Stromal cell of bone marrow (primary cell): ENCODE measurements around the gene HIVEP3.

Experiments
- DNase-seq: peaks from one replicate; pipeline ENCODE4 v3.0.0-alpha.2; 2012; ENCODE audit warnings: low read depth

Gene HIVEP3

DNA sequence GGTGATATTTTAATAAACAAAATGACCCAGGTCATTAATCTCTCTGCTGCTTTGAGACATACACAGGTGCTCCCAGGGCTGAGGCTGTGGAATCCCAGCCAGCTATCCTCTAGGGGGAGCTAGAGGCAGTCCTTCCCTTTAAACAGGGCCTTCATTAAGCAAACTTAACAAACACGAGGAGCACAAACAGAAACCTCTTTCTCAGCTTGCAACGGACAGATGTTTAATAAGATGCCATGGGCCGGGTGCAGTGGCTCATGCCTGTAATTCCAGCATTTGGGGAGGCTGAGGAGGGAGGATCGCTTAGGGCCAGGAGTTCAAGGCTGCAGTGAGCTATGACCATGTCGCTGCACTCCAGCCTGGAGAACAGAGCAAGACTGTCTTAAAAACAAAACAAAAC lies 106.7 kb downstream of the HIVEP3 start:
- no peak for DNase-seq

DNA sequence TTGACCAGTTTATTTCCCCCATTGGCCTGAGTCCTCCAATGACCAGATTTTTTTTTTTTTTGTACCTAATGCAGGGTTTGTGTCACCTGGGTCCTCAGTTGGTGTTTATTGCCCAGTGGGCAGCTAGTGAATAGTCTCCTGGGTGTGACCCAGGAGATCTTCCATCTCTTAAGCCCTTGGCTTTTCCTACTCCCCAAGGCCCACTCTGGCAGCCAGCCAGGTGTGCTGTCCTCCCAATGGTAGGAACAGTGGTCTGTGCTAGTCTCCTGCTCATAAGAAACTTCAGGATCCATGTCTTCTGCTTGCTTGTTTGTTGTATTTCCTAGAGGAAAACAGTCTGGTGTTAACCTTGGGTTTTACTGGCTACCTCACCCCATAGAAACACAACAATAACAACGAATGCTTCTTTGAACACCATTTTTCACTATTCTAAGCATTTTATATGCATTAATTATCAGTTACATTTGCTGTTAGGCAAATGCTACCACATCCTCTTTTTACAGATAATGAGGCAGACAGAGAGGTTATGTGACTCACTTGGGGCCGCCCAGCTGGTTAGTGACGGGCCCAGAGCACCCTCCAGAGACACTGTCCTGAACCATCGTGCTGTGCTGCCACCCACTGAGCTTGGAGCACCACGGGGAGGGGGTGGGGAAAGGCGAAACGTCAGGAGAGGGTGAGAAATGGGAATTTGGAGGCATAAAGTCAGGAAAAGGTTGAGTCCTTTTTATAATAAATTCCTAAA lies 107.5 kb downstream of the HIVEP3 start:
- no peak for DNase-seq

DNA sequence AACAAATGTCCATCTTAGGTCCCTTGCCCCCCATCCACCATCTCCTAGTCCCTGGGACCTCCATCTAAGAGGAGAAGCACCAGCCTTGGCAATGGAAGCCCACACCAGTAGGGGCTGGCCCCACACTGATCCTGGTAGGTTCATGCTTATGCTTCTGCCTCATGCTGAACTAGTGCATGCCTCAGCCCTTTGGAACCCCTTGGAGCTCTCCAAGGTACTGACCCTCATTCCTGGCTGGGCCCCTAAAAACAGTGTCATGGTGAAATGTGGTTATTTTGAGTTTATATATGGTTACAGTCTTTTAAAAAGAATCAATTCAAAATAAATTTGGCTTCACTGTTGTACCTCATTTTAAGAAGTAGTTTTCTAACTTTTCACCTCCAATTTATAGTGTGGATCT lies 108.3 kb downstream of the HIVEP3 start:
- DNase-seq: no peak

DNA sequence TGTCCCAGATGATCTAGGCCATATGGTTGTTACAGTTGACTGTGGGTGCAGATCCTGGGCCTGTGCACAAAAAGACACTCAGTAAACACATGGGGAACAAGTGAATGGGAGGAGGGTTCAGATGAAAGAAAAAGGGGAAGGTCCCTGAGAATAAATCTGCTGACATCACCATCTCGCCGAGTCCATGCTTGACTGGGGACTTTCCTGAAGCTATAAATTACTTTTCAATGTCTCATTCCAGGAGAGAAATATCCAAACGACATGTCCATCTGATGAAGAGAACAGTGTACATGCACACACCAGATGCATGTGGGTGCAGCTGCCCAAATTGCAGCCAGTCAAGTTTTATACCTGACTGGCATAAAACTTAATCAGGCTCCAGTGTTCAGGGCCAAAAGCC lies 109.0 kb downstream of the HIVEP3 start:
- DNase-seq: no peak

DNA sequence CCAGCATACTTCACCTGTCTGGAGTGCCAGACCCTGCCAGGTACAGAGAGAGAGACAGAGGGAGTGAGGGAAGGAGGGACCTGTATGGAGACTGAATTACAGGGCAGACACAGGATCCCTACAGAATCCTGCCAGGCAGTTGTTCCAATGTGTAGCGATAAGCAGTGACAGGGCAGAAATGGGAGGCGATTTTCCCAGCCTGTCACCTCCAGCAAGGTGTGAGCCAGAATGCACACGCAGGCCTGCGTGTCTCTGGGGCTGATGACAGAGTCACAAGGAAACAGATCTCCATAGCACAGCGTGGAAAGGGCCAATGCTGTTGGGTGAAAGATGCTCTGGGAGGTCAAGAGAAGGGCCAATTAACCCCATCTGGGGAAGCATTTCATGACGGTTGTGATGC lies 111.3 kb downstream of the HIVEP3 start:
- no peak for DNase-seq

DNA sequence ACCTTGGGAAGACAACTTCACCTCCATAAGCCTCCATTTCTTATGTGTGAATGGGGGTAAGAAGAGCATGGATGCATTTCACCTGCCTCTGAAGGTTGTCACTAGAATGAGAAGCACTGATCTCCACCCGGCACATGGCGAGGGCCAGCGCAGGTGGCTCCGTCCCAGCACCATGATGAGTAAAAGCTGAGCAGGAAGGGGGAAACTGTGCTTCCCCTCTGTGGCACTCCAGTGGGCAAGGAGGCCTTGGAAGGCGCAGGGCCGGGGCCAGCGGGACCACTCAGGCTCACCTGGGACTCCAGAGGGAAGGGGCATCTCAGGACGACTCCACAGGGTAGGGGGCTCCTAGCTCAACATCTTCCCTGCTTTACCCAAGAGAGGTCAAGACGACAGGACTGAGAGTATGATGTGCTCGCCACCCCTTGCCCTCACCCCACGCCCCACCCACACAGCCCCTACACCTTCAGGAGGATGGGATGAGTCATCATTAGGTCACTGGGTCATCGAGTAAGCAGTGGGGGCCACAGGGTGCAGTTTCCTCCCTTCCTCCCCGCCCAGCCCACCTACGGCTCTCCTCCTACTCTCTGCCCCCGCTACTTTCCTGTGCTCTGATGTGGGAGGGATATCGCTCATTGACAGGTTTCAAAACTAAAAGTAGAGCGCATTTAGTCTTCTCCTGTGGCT lies 112.1 kb downstream of the HIVEP3 start:
- no peak for DNase-seq

DNA sequence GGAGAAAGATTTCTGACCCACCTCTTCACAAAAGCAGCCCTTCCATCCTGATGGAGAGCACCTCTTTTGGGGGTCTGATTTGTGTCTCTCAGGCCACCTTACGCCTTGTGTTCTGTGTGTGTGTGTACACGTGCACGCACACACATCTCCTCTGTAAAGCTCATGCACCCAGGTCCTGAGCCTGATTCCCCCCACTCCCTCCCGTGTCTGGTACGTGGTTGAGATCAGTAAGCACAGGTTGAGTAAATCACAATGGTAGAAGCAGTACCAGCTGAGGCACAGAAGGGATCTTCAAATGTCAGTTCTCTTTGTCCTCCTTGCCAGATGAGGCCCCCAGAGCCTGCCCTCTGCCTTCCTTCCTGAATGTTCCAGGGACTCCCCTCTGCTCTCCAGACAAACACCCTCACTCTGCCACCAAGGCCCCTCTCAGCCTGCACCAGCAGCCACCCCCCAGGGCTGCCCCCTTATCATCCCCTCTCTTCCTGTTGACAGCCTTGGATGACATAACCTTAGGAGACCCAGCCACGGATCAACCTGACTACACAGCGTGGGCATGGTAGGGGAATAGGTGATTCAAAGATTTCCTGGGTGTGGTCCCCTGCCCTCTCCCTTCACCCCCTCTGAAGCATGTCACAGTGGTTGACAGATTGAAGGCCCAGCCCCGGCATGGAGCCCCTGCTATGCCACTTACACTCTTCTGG lies 112.8 kb downstream of the HIVEP3 start:
- no peak for DNase-seq

DNA sequence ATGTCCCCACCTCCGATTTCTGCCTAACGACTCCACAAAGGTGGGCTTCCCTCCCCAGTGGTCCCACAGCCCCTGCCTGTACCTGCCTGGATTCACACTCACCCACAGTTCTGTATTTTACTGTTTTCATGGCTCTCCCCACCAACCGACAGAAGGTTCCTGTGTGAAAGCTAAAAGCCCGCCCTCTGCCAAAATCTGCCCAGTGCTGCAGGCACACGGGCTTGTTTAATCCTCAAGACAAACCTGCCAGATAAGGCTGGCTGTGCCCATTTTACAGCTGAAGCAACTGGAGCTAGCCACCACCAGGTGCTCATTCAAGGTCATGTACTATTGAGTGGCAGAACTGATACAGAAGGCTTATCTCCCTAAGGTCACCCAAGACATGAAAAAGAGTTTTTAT lies 114.5 kb downstream of the HIVEP3 start:
- DNase-seq: no peak

DNA sequence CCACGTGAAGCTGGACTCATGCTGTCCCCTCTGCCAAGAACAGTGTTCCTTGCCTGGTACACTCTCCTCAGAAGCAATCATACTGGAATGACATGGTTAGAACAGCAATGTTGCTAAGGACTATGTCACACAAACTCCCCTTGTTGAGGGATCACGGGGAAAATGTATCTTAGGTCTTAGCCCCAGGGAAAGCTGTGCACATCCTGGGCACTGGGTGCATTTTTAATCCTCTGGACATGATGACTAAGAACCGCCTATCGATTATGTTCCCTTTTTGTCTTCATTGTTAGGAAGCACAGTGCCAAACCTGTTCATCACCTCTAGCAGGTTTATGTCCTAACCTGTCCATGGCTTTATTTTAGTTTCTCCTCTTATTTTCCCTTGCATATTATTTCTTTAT lies 115.1 kb downstream of the HIVEP3 start:
- no peak for DNase-seq

DNA sequence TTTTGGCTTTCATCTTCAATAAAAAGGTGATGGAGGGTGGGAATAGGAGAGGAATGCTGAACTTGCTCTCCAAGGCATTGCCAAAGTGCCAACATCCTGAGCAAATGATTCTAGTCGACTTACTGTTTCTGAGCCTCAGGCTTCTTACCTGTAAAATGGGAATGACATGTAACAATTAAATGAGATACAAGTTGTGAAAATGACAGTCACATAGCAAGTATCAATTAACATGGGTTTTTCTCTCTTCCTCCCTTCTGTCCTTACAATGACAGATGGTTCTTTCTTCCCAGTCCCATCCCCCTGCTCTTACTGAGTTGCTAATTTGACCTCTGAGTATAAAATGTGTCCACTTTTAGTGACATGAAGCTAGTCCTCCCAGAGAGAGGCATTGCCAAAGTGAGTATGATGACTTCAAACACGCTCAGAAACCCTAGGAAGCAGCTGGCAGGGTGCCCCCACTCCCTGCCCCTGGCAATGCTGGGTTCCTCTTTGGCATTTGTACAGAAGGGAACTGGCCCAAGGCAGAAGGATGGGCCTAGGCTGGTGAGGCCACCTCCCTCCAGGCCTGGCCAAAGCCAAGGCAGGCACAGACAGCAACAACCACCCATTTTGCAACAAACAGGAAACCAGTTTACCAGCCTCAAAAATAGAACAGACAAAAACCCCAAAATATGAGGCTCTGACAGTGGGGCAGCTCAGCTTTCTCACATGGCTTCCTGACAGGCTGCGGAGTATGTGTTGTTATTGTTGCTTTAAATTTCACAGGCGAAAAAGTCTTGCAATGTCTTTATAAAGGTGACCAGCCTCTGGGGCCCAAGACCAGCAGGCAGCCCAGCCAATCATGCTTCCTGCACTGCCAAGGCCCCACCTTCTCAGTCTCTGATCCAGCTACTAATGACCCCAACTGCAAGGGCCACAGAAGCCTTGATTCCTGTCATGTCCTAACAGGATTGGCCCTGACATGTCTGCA lies 115.9 kb downstream of the HIVEP3 start:
- DNase-seq: no peak

DNA sequence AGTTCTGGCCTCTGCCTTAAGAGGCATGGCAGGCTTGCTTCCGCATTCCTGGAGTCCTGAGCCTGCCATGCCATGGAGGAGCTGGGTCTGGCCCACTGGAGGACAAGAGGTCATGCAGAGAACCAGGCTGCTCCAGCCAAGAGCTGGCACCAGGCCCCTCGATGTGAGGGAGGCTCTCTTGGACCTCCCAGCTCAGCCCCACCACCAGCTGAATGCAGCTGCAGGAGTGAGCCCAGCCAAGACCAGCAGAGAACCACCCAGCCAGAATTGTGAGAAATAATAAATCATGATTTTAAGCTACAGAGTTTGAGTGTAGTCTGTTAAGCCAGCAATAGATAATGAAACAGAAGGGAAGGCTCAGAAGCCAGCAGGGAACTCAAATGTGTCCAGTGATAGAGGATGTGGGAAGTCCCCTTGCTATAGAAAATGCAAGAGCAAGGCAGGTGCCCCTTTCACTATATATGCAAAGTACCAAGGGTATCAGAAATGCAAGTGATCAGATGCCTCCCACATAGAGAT lies 118.4 kb downstream of the HIVEP3 start:
- no peak for DNase-seq

DNA sequence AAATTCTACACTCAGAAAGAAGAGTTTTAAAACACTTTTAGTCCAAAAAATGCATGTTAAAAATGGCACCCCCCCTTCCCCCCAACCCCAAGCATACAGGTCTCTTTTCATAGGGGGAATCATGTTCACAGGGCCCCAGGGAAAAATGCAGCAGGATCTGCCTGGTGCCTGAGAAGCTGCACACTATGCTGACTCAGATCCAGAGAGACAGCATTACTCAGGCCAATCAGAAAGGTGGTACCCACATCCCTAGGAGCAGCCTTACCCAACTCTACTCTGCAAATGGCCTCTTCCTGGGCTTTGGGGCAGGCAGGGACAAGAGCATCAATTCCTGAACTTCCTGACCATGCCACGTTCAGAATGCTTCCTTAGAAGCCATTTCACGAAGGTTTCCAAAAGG lies 119.0 kb downstream of the HIVEP3 start:
- no peak for DNase-seq

DNA sequence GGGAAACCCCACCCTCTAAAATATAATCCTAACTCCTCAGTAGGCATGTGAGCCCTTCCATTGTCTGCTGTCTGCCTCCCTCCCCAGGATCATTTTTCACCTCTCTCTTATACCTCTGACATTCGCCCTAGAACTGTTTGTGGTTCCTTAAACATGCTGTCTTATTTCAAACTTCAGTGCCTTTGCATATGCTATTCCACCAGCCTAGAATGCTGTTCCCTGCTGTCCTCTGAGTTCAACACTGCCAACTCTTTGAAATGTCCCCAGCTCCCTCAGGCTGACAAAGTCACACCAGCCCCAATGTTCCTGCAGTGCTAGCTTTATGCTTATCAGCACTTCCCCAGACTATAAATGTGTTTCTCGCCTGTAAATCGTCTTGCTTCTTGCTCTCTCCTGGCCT lies 119.5 kb downstream of the HIVEP3 start:
- DNase-seq: no peak

DNA sequence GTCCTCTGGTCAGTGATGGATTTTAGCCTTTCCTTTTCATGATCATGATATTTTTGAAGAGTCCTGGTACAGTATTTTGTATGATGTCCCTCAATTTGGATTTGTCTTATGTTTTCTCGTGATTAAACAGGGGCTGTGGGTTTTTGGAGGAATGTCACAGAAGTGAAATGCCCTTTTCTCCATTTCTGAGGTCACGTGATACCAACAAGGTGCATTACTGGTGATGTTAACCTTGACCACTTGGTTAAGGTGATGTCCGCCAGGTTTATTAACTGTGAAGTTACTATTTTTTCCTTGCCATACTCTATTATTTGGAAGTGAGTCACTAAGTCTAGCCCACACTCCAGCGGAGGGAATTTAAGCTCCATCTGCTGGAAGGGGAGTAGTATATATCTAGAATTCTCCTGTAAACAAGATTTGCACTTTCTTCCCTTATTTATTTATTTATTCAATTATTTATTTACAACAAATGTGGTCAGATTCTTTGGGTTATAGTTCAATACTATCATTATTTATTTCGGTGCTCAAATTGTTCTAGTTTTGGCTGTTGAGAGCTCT lies 123.4 kb downstream of the HIVEP3 start:
- DNase-seq: peak; percentile 48

DNA sequence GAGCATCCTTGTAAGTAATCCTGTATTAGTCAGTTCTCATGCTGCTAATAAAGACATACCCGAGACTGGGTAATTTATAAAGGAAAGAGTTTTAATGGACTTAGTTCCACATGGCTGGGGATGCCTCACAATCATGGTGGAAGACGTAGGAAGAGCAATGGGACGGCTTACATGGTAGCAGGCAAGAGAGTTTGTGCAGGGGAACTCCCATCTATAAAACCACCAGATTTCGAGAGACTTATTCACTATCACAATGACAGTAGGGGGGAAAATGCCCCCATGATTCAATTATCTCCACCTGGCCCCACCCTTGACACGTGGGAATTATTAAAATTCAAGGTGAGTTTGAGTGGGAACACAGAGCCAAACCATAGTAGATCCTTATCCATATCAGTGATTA lies 124.7 kb downstream of the HIVEP3 start:
- no peak for DNase-seq

DNA sequence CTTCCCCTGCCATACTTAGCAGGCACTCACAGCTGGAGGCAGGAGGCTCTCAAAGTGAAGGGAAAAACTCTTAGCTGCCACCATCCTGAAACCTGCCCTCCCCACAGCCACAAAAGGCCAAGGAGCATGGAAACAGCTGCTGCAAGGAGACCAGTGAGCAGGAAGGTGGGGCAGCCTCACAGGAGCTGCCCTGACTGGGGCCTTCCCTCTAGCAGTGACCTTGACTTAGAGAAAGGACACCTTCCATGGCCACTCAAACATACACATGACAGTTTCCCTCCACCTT lies 126.3 kb downstream of the HIVEP3 start:
- no peak for DNase-seq

DNA sequence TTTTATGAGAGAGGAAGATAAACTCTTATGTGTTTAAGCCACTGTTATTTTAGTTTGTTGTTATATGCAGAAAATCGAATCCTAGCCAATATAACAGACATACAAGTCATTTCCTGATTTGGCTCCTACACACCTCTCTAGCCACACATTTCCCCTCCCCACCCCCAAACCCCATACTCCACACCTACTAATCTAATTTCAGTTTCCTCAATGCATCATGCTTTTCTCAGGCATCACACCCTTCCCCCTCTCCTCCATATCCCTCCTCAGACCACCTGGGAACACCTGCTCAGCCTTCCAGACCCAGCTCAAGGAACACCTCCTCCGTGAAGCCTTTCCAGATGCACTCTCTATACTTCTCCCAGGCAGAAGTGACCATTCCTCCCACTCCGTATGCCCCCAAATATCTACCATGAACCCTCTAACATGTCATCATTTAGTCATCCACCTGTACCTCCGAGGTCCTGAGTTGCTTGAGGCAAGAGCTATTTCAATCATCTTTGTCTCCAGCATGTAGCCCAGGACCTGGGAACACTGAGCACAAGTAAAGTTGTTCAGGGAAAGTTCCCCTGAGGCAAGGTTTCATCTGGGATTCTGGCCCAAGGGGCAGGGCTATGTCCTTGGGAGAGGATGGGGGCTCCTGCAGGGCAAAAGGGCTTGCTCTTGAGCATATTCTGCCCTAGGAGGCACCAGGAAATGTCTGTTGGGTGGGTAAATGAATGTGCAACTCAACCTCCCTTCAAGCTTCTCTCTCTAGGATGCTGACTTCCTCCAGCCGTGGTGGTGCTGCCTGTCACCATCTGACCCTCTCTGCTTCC lies 126.8 kb downstream of the HIVEP3 start:
- DNase-seq: no peak

DNA sequence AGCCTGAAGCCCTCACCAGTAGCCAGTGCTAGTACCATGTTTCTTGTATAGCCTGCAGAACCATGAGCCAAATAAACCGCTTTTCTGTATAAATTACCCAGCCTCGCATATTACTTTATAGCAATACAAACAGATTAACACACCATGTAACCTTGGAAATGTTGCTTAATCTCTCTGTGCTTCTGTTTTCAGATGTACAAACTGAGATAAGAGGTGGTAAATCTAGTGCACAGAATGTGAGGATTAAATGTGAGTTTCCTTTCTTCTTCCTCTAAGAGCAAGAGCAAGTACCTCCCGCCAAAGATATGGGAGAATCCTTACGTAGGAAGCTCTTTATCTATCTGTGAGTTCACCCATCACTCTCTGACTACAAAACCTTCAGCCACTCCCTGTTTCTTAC lies 128.4 kb downstream of the HIVEP3 start:
- DNase-seq: no peak

DNA sequence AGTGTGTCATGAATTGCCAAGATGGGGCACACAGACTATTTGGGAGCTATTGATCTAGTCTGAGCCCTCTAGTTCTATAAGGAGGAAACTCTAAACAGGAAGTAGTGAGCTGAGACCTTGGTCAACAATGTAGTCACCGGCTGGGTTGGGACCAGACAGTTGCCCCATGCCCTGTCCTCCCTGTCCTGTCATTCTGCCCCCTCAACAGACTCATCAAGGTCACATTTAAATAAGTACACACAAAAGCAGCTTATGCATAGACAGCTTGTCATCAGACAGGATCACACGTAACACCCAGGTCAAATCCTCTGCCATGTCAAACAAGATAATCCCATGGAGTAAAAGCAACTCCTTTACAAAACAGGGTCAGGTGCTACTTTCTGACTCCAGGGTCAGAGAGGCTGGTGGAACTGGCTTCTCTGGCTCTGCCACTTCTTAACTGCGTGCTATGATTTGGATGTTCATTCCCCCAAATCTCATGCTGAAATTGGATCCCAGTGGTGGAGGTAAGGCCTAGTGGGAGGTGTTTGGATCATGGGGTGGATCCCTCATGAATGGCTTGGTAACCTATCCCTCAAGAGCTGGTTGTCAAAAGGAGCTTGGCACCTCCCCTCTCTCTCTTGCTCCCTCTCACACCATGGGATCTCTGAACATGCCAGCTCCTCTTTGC lies 128.9 kb downstream of the HIVEP3 start:
- no peak for DNase-seq

DNA sequence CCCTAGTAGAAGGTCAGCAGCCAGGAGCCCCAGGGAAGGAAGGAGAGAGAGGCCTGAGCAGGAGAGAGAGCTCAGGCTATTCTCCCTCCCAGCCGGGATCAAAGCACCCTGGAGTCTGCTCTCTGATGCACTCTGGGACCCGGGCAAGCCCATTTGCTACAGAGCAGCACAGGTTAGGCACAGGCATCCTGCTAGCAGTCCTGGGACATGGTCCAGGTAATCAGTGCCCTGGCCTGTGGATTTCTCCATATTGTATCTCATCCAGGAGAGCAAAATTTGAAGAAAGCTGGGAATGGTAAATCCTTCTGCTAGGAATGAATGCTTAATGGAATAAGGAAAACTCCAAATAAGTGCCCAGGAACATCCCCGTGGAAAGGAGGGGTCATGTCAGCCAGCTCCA lies 130.3 kb downstream of the HIVEP3 start:
- DNase-seq: no peak
